Prostate gland (tissue), 2 donors: ENCODE data around the gene MTSS2.

ENCODE experiments used
- CTCF ChIP-seq, 4 experiments: fragments of 200-600 bp in 2 of 4; fragments of 450-650 bp in 2 of 4; sonication (generic) in 2 of 4; IDR thresholded peaks; 1 replicate in 3 of 4; 2 replicates in 1 of 4; pipeline ENCODE4 v1.5.1; 2016 to 2019; ENCODE audit warnings: antibody characterized with exemption in 4 of 4, mild to moderate bottlenecking in 2 of 4, moderate library complexity in 2 of 4
- POLR2A ChIP-seq: fragments of 450-650 bp; IDR thresholded peaks from one replicate; pipeline ENCODE4 v1.6.1; 2016; ENCODE audit warnings: antibody characterized with exemption, mild to moderate bottlenecking

GRCh38 chr16:70725024-70725911 is 39.4 kb upstream of the MTSS2 start:
- TF ChIP-seq CTCF (IDR thresholded peaks at IDR 0.05) (no peak), POLR2A (no peak)
